Measurements from ENCODE around the gene MYO5B.

GRCh38 chr18:49879271-49879580 is 315.7 kb downstream of the MYO5B start:
- TF ChIP-seq ZNF174 (CRISPR knock-in tag; IDR thresholded peaks at IDR 0.05) (no peak), FOXP1 (CRISPR knock-in tag; IDR thresholded peaks at IDR 0.05) (no peak), SIN3A (IDR thresholded peaks at IDR 0.05; ENCODE audit: borderline replicate concordance in 2 of 2, control insufficient read depth in 1 of 2, low read depth in 2 of 2, low read length in 2 of 2) (no peak)
